ENCODE data around the gene SORCS2. TPM values are rescaled to one million over a fixed set of nuclear protein-coding genes. Genes with fewer than 3 reads are reported as not detected.

SORCS2 gene
- total and polyA plus RNA-seq, 2 of the 13 experiments (the other 11 are each of a cell fraction or from before 2014, with no cell fraction given) = 0.82 to 1.0 TPM

DNA sequence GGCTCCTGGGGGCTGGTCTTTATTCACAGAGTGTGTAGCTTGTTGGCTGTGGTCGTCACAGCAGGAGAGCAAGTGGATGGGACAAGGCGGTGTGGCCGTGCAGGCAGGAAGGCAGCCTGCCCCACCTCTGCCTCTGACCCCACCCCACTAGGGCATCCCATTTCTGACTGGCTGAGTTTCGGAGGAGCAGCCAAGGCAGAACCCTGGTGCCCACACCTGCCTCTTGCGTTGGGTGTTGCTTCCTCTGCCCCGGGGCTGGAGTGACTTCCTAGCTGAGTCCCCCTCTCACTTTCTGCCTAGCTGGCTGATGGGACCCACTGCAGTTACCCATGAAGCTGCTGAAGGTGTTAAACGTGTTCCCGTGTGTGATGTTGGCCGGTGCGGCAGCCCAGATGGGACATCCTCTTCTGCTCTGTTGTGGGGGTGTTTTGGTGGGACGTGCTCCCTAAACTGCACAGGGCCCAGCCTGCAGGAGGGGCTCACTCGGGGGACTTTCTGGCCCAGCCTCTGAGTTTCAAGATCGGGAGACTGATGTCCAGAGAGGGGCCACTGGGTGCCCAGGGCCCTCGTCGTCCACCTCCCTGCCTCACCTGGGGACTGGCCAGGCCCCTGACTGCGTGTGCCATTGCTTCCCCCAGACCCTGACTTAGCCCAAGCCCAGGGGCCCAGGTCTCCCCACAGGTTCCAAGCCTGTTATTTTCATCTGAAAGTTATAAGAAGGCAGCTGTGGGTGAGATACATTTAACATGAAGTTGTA lies 140.9 kb downstream of the SORCS2 start:
- no peaks in the 10 kb centered on the region for H3K4me1 ChIP-seq (ENCODE audit: insufficient read depth, low read length)
- BruUV-seq (replicated peaks) = no TSS peak
- no peak overlapping the region for H3K27ac ChIP-seq (ENCODE audit: extremely low read length, insufficient read depth, low read length)
- TF ChIP-seq, protein P1, sequence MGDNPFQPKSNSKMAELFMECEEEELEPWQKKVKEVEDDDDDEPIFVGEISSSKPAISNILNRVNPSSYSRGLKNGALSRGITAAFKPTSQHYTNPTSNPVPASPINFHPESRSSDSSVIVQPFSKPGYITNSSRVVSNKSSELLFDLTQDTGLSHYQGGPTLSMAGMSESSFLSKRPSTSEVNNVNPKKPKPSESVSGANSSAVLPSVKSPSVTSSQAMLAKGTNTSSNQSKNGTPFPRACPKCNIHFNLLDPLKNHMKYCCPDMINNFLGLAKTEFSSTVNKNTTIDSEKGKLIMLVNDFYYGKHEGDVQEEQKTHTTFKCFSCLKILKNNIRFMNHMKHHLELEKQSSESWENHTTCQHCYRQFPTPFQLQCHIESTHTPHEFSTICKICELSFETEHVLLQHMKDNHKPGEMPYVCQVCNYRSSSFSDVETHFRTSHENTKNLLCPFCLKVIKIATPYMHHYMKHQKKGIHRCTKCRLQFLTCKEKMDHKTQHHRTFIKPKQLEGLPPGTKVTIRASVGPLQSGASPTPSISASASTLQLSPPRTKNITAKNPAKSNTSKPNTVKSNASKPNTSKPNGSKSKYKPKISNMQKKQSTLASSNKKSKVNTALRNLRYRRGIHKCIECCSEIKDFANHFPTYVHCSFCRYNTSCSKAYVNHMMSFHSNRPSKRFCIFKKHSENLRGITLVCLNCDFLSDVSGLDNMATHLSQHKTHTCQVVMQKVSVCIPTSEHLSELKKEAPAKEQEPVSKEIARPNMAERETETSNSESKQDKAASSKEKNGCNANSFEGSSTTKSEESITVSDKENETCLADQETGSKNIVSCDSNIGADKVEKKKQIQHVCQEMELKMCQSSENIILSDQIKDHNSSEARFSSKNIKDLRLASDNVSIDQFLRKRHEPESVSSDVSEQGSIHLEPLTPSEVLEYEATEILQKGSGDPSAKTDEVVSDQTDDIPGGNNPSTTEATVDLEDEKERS (CRISPR knock-in tag; IDR thresholded peaks at IDR 0.05) = no peak
- TF ChIP-seq ZNF652 (CRISPR knock-in tag; IDR thresholded peaks at IDR 0.05; ENCODE audit: borderline replicate concordance, low read depth) (no peak), PAWR (CRISPR knock-in tag; IDR thresholded peaks at IDR 0.05; ENCODE audit: borderline replicate concordance) (no peak), ARNT (IDR thresholded peaks at IDR 0.05) (no peak), HNRNPUL1 (IDR thresholded peaks at IDR 0.05; ENCODE audit: low read depth, low read length) (no peak), PBX3 (CRISPR knock-in tag; IDR thresholded peaks at IDR 0.05; ENCODE audit: borderline replicate concordance) (no peak), SMARCC2 (IDR thresholded peaks at IDR 0.05) (no peak), TCF12 (IDR thresholded peaks at IDR 0.05) (no peak), TCF12 (CRISPR knock-in tag; IDR thresholded peaks at IDR 0.05) (no peak), SP140L (CRISPR knock-in tag; IDR thresholded peaks at IDR 0.05; ENCODE audit: borderline replicate concordance) (no peak), ZNF235 (CRISPR knock-in tag; IDR thresholded peaks at IDR 0.05; ENCODE audit: borderline replicate concordance) (no peak), TCF7L2 (IDR thresholded peaks at IDR 0.05; ENCODE audit: low read depth, low read length) (no peak), TFDP2 (CRISPR knock-in tag; IDR thresholded peaks at IDR 0.05) (no peak), ZNF451 (CRISPR knock-in tag; IDR thresholded peaks at IDR 0.05) (no peak), ZNF20 (CRISPR knock-in tag; IDR thresholded peaks at IDR 0.05) (no peak), ELF1 (CRISPR knock-in tag; IDR thresholded peaks at IDR 0.05) (no peak), ZSCAN9 (CRISPR knock-in tag; IDR thresholded peaks at IDR 0.05; ENCODE audit: borderline replicate concordance) (no peak)
- H3K9ac ChIP-seq (ENCODE audit: insufficient read depth, low read depth, low read length) = no peak overlapping the region
- no peak for DNase-seq (ENCODE audit: low spot score)
- H2AFZ ChIP-seq (ENCODE audit: low read length) = no peak overlapping the region
- H3K27me3 ChIP-seq (ENCODE audit: control insufficient read depth in 1 of 2, insufficient read depth in 2 of 2, low read length in 2 of 2) = peaks cover 15 to 67% of the 10 kb centered on the region in 2 experiments; a peak in 4 of 5 replicates
- no peak overlapping the region for H3K4me3 ChIP-seq (replicated peaks in 1 of 3; ENCODE audit: insufficient read depth in 1 of 3, low read depth in 2 of 3, low read length in 3 of 3)
- ChIA-PET CTCF (ENCODE audit: low intra/inter-chr PET ratio, low total read pairs) (no interaction called here), POLR2A (no interaction called here)
- in situ Hi-C loops (cut with HindIII; ENCODE audit: extremely low pct_ligation_motif_present, low pct_unique_long_range_greater_than_20kb) (no loop called here), intact Hi-C loops (cut with micrococcal nuclease; ENCODE audit: unreplicated experiment) (loop anchor here (10.0 kb wide), 1 partner anchor 138 kb away; the partner anchor contains the start of gene SORCS2)
- no peak for ATAC-seq
- H3K9me3 ChIP-seq (ENCODE audit: low read length) = no peaks in the 10 kb centered on the region
- H3K4me2 ChIP-seq (ENCODE audit: low read depth, low read length) = no peak overlapping the region
- no peaks in the 10 kb centered on the region for H3K36me3 ChIP-seq (replicated peaks in 1 of 2; ENCODE audit: control insufficient read depth in 1 of 2, insufficient read depth in 2 of 2, low read length in 2 of 2)
- 20% methylated on average over 5 of the region's 16 CpGs for WGBS (ENCODE audit: low lambda C conversion rate)
- FAIRE-seq = no peak
- no peaks in the 10 kb centered on the region for H3K79me2 ChIP-seq (ENCODE audit: insufficient read depth, low read length)
- 0 out of 2 replicates have a peak, but pooled peaks cover 3% of the 10 kb centered on the region for H4K20me1 ChIP-seq (ENCODE audit: insufficient read depth, low read length)
